Uterus (tissue), 4 donors: Measurements from ENCODE around the gene PDE4D. TPM values are rescaled to one million over a fixed set of nuclear protein-coding genes. Genes with fewer than 3 reads are reported as not detected.
A peak's percentile ranks its signal among the peaks of the same experiment; 100 is the strongest.

Source experiments
- DNase-seq, 2 donors: peaks; one replicate each; pipeline ENCODE4 v3.0.0-alpha.2; 2019 to 2020
- H3K27ac ChIP-seq, 2 donors: fragments of 200-600 bp; sonication (generic); 1 replicate in 1 of 2; 2 replicates in 1 of 2; pipeline ENCODE4 v1.5.1; 2016 to 2018
- H3K27me3 ChIP-seq, 2 donors: fragments of 200-600 bp; sonication (generic); one replicate each; pipeline ENCODE4 v1.5.1; 2018 to 2019; ENCODE audit warnings: control low read depth in 1 of 2
- H3K36me3 ChIP-seq, 2 donors: fragments of 200-600 bp; sonication (generic); one replicate each; pipeline ENCODE4 v1.5.1; 2019; ENCODE audit warnings: control low read depth in 1 of 2
- H3K4me1 ChIP-seq, 2 donors: fragments of 200-600 bp; sonication (generic); one replicate each; pipeline ENCODE4 v1.5.1; 2018 to 2019; ENCODE audit warnings: control low read depth in 1 of 2
- H3K4me3 ChIP-seq, 2 donors: fragments of 200-600 bp; sonication (generic); 1 replicate in 1 of 2; 2 replicates in 1 of 2; pipeline ENCODE4 v1.5.1; 2018 to 2019; ENCODE audit warnings: mild to moderate bottlenecking in 1 of 2
- H3K9me3 ChIP-seq, 2 donors: fragments of 200-600 bp; sonication (generic); one replicate each; pipeline ENCODE4 v1.5.1; 2019; ENCODE audit warnings: control low read depth in 1 of 2
- POLR2A ChIP-seq, 2 donors: fragments of 450-650 bp; IDR thresholded peaks; one replicate each; pipeline ENCODE4 v1.6.1; 2016; ENCODE audit warnings: antibody characterized with exemption in 2 of 2, mild to moderate bottlenecking in 1 of 2, moderate library complexity in 1 of 2
- intact Hi-C: fragments of 100-400 bp; cut with DNase I; formaldehyde crosslinking; loops from one replicate; pipeline ENCODE4 v1.15.1; 2023; ENCODE audit warnings: low total_unique reads
- total RNA-seq, 4 donors: library from RNA; depleted of rRNA in 3 of 4; stranded (reverse); fragments of >200 nt in 3 of 4; gene quantifications; one replicate each; pipeline versions ENCODE4 v1.1.0 to v1.2.4, GENCODE V29; 2014 to 2023
- TF ChIP-seq, protein P1 (sequence below), 4 experiments: fragments of 200-600 bp in 2 of 4; fragments of 450-650 bp in 2 of 4; sonication (generic) in 2 of 4; IDR thresholded peaks; one replicate each; pipeline ENCODE4 v1.5.1; 2016 to 2019; ENCODE audit warnings: antibody characterized with exemption in 4 of 4, mild to moderate bottlenecking in 2 of 4, moderate library complexity in 1 of 4
- donor health status: DM: yes; HTN: yes; CAD: no.

The PDE4D gene
- total RNA-seq, 4 donors from 2014 or later: 27.1 to 77.0 (median 45.8) TPM

DNA sequence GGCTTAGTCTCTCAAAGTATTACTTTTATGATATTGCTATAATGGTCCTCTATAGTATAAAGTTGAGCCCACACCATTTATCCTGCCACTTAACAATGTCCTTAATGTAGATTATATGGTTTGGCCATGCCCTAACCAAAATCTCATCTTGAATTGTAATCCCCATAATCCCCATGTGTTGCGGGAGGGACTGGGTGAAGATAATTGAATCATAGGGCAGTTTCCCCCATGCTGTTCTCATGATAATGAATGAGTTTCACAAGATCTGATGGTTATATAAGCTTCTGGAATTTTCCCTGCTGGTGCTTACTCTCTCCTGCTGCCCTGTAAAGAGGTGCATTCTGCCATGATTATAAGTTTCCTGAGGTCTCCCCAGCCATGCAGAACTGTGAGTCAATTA lies 811.8 kb downstream of the PDE4D start:
- no peaks in the 10 kb centered on the region for H3K4me1 ChIP-seq
- H3K27ac ChIP-seq: no peak overlapping the region
- no peak for DNase-seq
- H3K9me3 ChIP-seq: no peaks in the 10 kb centered on the region
- intact Hi-C loops: no loop called here
- no peaks in the 10 kb centered on the region for H3K36me3 ChIP-seq
- H3K27me3 ChIP-seq: no peaks in the 10 kb centered on the region
- no peak overlapping the region for H3K4me3 ChIP-seq
- TF ChIP-seq, protein P1, sequence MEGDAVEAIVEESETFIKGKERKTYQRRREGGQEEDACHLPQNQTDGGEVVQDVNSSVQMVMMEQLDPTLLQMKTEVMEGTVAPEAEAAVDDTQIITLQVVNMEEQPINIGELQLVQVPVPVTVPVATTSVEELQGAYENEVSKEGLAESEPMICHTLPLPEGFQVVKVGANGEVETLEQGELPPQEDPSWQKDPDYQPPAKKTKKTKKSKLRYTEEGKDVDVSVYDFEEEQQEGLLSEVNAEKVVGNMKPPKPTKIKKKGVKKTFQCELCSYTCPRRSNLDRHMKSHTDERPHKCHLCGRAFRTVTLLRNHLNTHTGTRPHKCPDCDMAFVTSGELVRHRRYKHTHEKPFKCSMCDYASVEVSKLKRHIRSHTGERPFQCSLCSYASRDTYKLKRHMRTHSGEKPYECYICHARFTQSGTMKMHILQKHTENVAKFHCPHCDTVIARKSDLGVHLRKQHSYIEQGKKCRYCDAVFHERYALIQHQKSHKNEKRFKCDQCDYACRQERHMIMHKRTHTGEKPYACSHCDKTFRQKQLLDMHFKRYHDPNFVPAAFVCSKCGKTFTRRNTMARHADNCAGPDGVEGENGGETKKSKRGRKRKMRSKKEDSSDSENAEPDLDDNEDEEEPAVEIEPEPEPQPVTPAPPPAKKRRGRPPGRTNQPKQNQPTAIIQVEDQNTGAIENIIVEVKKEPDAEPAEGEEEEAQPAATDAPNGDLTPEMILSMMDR (IDR thresholded peaks at IDR 0.05): no peak
- no peak for TF ChIP-seq POLR2A (IDR thresholded peaks at IDR 0.05)

DNA sequence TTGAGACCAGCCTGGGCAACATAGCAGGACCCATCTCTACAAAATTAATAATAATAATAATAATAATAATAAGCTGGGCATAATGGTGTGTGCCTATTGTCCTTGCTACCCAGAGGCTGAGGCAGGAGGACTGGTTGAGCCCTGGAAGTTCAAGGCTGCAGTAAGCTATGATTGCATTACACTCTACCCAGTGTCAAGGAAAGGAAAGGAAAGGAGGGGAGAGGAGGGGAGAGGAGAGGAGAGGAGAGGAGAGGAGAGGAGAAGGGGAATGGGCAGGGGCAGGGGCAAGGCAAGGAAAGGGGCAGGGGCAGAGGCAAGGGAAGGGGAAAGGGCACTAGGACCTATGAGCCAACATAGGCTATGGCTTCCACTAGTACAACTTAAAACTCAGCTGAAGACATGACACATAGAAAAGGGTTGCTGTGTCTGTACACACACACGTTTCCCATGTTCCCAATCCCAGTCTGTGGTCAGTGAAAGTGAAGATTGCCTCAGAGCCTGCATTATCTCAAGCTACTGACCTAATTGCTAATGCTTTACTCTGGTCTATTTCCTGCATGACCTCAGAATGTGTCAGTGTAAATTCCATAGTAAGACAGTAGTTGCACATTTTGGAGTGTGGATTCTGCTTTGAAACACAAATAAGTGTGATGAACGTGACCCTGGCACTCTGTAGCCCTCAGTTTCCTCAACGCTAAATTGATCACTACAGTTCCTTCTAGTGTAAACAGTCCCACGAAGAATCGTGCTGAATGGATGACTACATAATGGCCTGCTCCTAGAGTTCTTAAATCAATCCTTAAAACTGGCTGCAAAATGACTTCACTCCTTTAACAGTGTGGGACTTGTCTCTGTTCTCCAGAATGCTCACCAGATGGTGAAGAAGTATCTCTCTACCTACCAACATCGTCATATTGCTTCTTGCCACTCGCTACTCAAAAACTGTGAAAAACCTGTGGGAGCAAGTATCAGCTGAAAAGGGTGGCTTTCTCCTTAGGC lies 813.6 kb downstream of the PDE4D start:
- no peak for TF ChIP-seq POLR2A (IDR thresholded peaks at IDR 0.05)
- TF ChIP-seq, protein P1 (IDR thresholded peaks at IDR 0.05): no peak
- intact Hi-C loops: no loop called here
- Histone ChIP-seq H3K27ac (peak overlapping the region in 1 of 2 donors; percentile 11), H3K9me3 (no peaks in the 10 kb centered on the region), H3K36me3 (no peaks in the 10 kb centered on the region), H3K4me1 (no peaks in the 10 kb centered on the region), H3K27me3 (no peaks in the 10 kb centered on the region), H3K4me3 (no peak overlapping the region)
- DNase-seq: peak in 1 of 2 donors; percentile 15

DNA sequence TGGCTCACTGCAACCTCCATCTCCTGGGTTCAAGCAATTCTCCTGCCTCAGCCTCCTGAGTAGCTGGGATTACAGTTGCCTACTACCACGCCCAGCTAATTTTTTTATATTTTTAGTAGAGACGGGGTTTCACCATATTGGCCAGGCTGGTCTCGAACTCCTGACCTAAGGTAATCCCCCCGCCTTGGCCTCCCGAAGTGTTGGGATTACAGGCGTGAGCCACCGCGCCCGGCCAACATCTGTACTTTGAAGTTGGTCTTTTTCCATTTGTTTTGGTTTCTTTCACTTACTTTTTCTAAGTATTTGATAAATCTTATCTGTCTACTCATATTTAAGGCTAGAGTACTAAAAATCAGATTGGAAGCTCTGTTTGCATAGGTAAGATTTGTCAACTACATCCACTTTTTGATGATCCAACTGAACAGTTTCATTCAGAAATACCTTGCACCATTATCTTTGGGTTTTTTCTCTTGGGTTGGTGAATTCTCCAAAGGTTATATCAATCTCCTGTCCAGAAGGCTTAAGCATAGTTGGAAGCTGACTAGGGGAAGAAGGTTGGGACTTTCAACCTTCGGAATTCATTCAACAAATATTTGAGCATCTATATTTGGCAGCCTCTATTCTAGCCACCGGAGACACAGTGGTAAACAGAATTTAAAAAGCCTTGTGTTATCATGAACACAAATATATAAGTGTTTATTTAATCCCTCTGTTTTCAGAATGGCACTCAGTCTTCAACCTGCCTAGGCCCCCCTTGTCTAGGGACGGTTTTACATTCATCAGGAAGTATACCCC lies 821.6 kb downstream of the PDE4D start:
- no peaks in the 10 kb centered on the region for H3K36me3 ChIP-seq
- no peak for DNase-seq
- H3K9me3 ChIP-seq: no peaks in the 10 kb centered on the region
- no peaks in the 10 kb centered on the region for H3K27me3 ChIP-seq
- H3K27ac ChIP-seq: no peak overlapping the region
- H3K4me3 ChIP-seq: no peak overlapping the region
- no peaks in the 10 kb centered on the region for H3K4me1 ChIP-seq
- intact Hi-C loops: no loop called here
- TF ChIP-seq, protein P1 (IDR thresholded peaks at IDR 0.05): no peak
- no peak for TF ChIP-seq POLR2A (IDR thresholded peaks at IDR 0.05)

DNA sequence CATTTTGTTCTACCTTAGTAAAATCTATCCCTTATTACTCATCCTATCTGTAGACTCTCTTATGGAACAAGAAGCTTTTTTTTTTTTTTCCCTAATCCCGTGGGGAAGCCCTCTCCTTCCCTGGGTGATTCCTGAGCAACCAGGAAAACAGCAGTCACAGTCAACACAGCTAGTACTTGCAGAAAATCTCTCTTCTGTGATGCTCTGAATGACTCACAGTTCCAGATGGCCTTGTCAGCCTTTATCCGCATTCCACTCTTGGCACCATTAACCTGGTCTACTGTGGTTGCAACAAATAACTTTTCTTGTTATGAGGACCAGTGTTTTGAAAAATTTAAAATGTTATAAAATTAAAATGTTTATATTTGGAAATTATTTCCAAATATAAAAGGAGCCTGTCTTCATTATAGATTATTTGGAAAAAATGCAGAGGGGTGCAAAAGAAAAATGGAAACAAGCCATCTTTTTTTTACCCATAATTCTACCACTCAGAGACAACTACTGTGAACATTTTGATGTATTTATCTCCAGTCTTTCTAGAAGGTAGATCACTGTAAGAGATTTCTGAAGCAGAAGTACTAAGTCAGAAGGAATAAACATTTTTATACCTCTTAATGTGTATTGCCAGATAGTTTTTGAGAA lies 824.0 kb downstream of the PDE4D start:
- Histone ChIP-seq H3K4me3 (no peak overlapping the region), H3K36me3 (no peaks in the 10 kb centered on the region), H3K9me3 (no peaks in the 10 kb centered on the region), H3K27me3 (no peaks in the 10 kb centered on the region), H3K27ac (no peak overlapping the region), H3K4me1 (no peaks in the 10 kb centered on the region)
- intact Hi-C loops: no loop called here
- peak in 1 of 2 donors; percentile 39 for DNase-seq
- TF ChIP-seq, protein P1 (IDR thresholded peaks at IDR 0.05): no peak
- TF ChIP-seq POLR2A (IDR thresholded peaks at IDR 0.05): no peak
